H1 (cell line): ENCODE data around the gene DPP10. TPM values are rescaled to one million over a fixed set of nuclear protein-coding genes. Genes with fewer than 3 reads are reported as not detected.
A peak's percentile ranks its signal among the peaks of the same experiment; 100 is the strongest.

ENCODE experiments used
- CTCF ChIA-PET: fragments of 300-600 bp; sonication (Branson Sonifier 250); formaldehyde crosslinking; loops from one replicate; lab custom pipeline; 2021; ENCODE audit not compliant: partially characterized antibody; lab: Charles Lee
- POLR2A ChIA-PET: fragments of 300-600 bp; sonication (Branson Sonifier 250); formaldehyde crosslinking; loops from one replicate; lab custom pipeline; 2021; ENCODE audit warnings: inconsistent platforms; ENCODE audit not compliant: partially characterized antibody; lab: Charles Lee
- DNase-seq, 2 experiments: peaks; one replicate each; pipeline versions ENCODE4 v3.0.0 to v3.0.0-alpha.2; 2010 to 2022; ENCODE audit warnings: low spot score in 2 of 2, low read depth in 1 of 2, mixed read lengths in 1 of 2
- FAIRE-seq: peaks from 2 replicates; lab custom pipeline; 2011; peaks lifted over from hg19 to GRCh38; lab: Jason Lieb, UNC
- H2AFZ ChIP-seq: 2 replicates; pipeline ENCODE4 v1.8.1; 2012; ENCODE audit warnings: low read length, inconsistent platforms
- H2AK5ac ChIP-seq: 2 replicates; pipeline ENCODE4 v1.6.1; 2013; ENCODE audit warnings: low read depth, low read length
- H2BK120ac ChIP-seq: replicated peaks from 2 replicates; pipeline ENCODE3; 2013; ENCODE audit warnings: low read depth, low read length, inconsistent platforms
- H2BK12ac ChIP-seq: 2 replicates; pipeline ENCODE4 v1.6.1; 2013; ENCODE audit warnings: low read depth, low read length
- H2BK15ac ChIP-seq: 2 replicates; pipeline ENCODE4 v1.6.1; 2013; ENCODE audit warnings: low read length
- H2BK20ac ChIP-seq: 2 replicates; pipeline ENCODE4 v1.6.1; 2013; ENCODE audit warnings: low read length
- H2BK5ac ChIP-seq: 2 replicates; pipeline ENCODE4 v1.6.1; 2013; ENCODE audit warnings: low read depth, low read length
- H3K14ac ChIP-seq: 2 replicates; pipeline ENCODE4 v1.6.1; 2013; ENCODE audit warnings: inconsistent platforms; ENCODE audit not compliant: insufficient read length
- H3K18ac ChIP-seq: 2 replicates; pipeline ENCODE4 v1.6.1; 2013; ENCODE audit warnings: low read length; ENCODE audit errors: extremely low read depth
- H3K23ac ChIP-seq: 2 replicates; pipeline ENCODE4 v1.6.1; 2013; ENCODE audit warnings: inconsistent platforms; ENCODE audit not compliant: insufficient read length
- H3K23me2 ChIP-seq: 2 replicates; pipeline ENCODE4 v1.6.1; 2013; ENCODE audit warnings: low read depth, low read length
- H3K27ac ChIP-seq: 2 replicates; pipeline ENCODE4 v1.6.1; 2011; ENCODE audit warnings: low read depth, low read length, inconsistent platforms
- H3K27me3 ChIP-seq, 4 experiments: replicated peaks in 1 of 4; 1 replicate in 1 of 4; 2 replicates in 3 of 4; pipeline versions ENCODE4 v1.6.1 to v1.8.1; 2011 to 2013; ENCODE audit warnings: low read length in 3 of 4, mild to moderate bottlenecking in 3 of 4, inconsistent platforms in 2 of 4, mixed read lengths in 2 of 4, moderate library complexity in 1 of 4; ENCODE audit not compliant: control insufficient read depth in 3 of 4, insufficient read depth in 3 of 4; ENCODE audit errors: extremely low read depth in 1 of 4
- H3K36me3 ChIP-seq, 4 experiments: 2 replicates each; pipeline versions ENCODE4 v1.6.1 to v1.8.1; 2011 to 2013; ENCODE audit warnings: mild to moderate bottlenecking in 4 of 4, low read length in 3 of 4, moderate library complexity in 2 of 4, control low read depth in 1 of 4, inconsistent platforms in 1 of 4; ENCODE audit not compliant: insufficient read depth in 4 of 4, control insufficient read depth in 2 of 4
- H3K4ac ChIP-seq: replicated peaks from 2 replicates; pipeline ENCODE3; 2013; ENCODE audit warnings: low read length, low read depth, mixed read lengths, inconsistent platforms; ENCODE audit not compliant: insufficient read length
- H3K4me1 ChIP-seq, 4 experiments: replicated peaks in 1 of 4; 1 replicate in 1 of 4; 2 replicates in 3 of 4; pipeline versions ENCODE4 v1.6.1 to v1.8.1; 2011 to 2013; ENCODE audit warnings: low read length in 3 of 4, inconsistent platforms in 2 of 4, mixed read lengths in 1 of 4; ENCODE audit not compliant: insufficient read depth in 4 of 4, control insufficient read depth in 3 of 4
- H3K4me2 ChIP-seq, 2 experiments: 2 replicates each; pipeline versions ENCODE4 v1.6.1 to v1.8.1; 2011 to 2013; ENCODE audit warnings: low read depth in 2 of 2, low read length in 2 of 2, control low read depth in 1 of 2, inconsistent platforms in 1 of 2, mild to moderate bottlenecking in 1 of 2; ENCODE audit not compliant: insufficient read depth in 1 of 2
- H3K4me3 ChIP-seq, 4 experiments: fragments of 200-600, 300-600 bp in 1 of 4; sonication (generic), shearing (Covaris generic), sonication (Bioruptor Twin) in 1 of 4; 2 replicates each; pipeline versions ENCODE4 v1.5.1 to v1.8.1; 2011 to 2016; ENCODE audit warnings: low read length in 4 of 4, low read depth in 3 of 4, control low read depth in 2 of 4, inconsistent platforms in 2 of 4, mild to moderate bottlenecking in 2 of 4, mixed read lengths in 1 of 4, moderate library complexity in 1 of 4; ENCODE audit not compliant: insufficient read depth in 2 of 4; ENCODE audit errors: extremely low read depth in 1 of 4
- H3K56ac ChIP-seq: replicated peaks from 2 replicates; pipeline ENCODE3; 2013; ENCODE audit warnings: low read depth, mild to moderate bottlenecking, mixed read lengths, low read length, inconsistent platforms; ENCODE audit not compliant: insufficient read length
- H3K79me1 ChIP-seq: 2 replicates; pipeline ENCODE4 v1.6.1; 2013; ENCODE audit warnings: low read depth, low read length, control low read depth
- H3K79me2 ChIP-seq, 2 experiments: 2 replicates each; pipeline versions ENCODE4 v1.6.1 to v1.8.1; 2012 to 2013; ENCODE audit warnings: low read length in 2 of 2, mild to moderate bottlenecking in 2 of 2, inconsistent platforms in 1 of 2; ENCODE audit not compliant: insufficient read depth in 2 of 2, control insufficient read depth in 1 of 2
- H3K9ac ChIP-seq, 4 experiments: replicated peaks in 1 of 4; 1 replicate in 1 of 4; 2 replicates in 3 of 4; pipeline versions ENCODE4 v1.6.1 to v1.8.1; 2011 to 2013; ENCODE audit warnings: low read depth in 3 of 4, low read length in 3 of 4, control low read depth in 2 of 4, mild to moderate bottlenecking in 2 of 4, moderate library complexity in 2 of 4, inconsistent platforms in 1 of 4; ENCODE audit errors: extremely low read depth in 1 of 4
- H3K9me3 ChIP-seq, 2 experiments: 2 replicates each; pipeline versions ENCODE4 v1.6.1 to v1.8.1; 2012 to 2013; ENCODE audit warnings: mild to moderate bottlenecking in 2 of 2, moderate library complexity in 2 of 2, control low read depth in 1 of 2, inconsistent platforms in 1 of 2, low read depth in 1 of 2, low read length in 1 of 2, mixed read lengths in 1 of 2; ENCODE audit not compliant: insufficient read depth in 2 of 2
- H4K20me1 ChIP-seq, 2 experiments: replicated peaks in 1 of 2; 2 replicates each; pipeline versions ENCODE3 to v1.8.1; 2011 to 2013; ENCODE audit warnings: inconsistent platforms in 2 of 2, low read length in 2 of 2, mild to moderate bottlenecking in 1 of 2; ENCODE audit not compliant: insufficient read depth in 2 of 2, control insufficient read depth in 1 of 2
- H4K5ac ChIP-seq: 2 replicates; pipeline ENCODE4 v1.6.1; 2013; ENCODE audit warnings: low read length, low read depth, mixed read lengths, inconsistent platforms; ENCODE audit not compliant: insufficient read length
- H4K8ac ChIP-seq: 2 replicates; pipeline ENCODE4 v1.8.0; 2013; ENCODE audit warnings: mild to moderate bottlenecking, moderate library complexity, low read length, inconsistent platforms; ENCODE audit not compliant: insufficient read depth; ENCODE audit errors: extremely low read depth
- H4K91ac ChIP-seq: replicated peaks from 2 replicates; pipeline ENCODE3; 2013; ENCODE audit warnings: low read length, mixed read lengths, inconsistent platforms; ENCODE audit not compliant: insufficient read length
- BACH1 ChIP-seq: IDR thresholded peaks from 2 replicates; pipeline ENCODE4 v1.6.1; 2012; ENCODE audit warnings: low read length, improper control_type of control experiment
- CREB1 ChIP-seq: IDR thresholded peaks from 2 replicates; pipeline ENCODE4 v1.6.1; 2012; ENCODE audit warnings: inconsistent platforms
- E2F6 ChIP-seq: IDR thresholded peaks from 2 replicates; pipeline ENCODE4 v1.6.1; 2012; ENCODE audit warnings: inconsistent platforms
- EGR1 ChIP-seq: IDR thresholded peaks from 2 replicates; pipeline ENCODE4 v1.6.1; 2011; ENCODE audit warnings: low read depth, low read length, borderline replicate concordance
- RBBP5 ChIP-seq: IDR thresholded peaks from 2 replicates; pipeline ENCODE4 v1.7.1; 2012; ENCODE audit warnings: low read depth, mild to moderate bottlenecking, inconsistent platforms, low read length, moderate library complexity, borderline replicate concordance
- SAP30 ChIP-seq: fragments of 300-600 bp; sonication (generic); IDR thresholded peaks from 2 replicates; pipeline ENCODE4 v1.7.1; 2012; ENCODE audit warnings: low read length, moderate library complexity, mild to moderate bottlenecking, inconsistent platforms; ENCODE audit not compliant: insufficient read depth, insufficient replicate concordance
- SIRT6 ChIP-seq: IDR thresholded peaks from one replicate; pipeline ENCODE4 v1.7.1; 2012; ENCODE audit warnings: low read length, inconsistent platforms
- SP4 ChIP-seq: IDR thresholded peaks from 2 replicates; pipeline ENCODE4 v1.6.1; 2012; ENCODE audit warnings: low read length, inconsistent platforms
- TAF1 ChIP-seq: IDR thresholded peaks from 2 replicates; pipeline ENCODE4 v1.6.1; 2011; ENCODE audit warnings: mild to moderate bottlenecking, low read depth, low read length
- TEAD4 ChIP-seq: IDR thresholded peaks from 2 replicates; pipeline ENCODE4 v1.6.1; 2012; ENCODE audit warnings: low read depth, low read length, inconsistent platforms, mixed read lengths
- USF2 ChIP-seq: IDR thresholded peaks from 2 replicates; pipeline ENCODE4 v1.6.1; 2011; ENCODE audit warnings: low read length, improper control_type of control experiment
- YY1 ChIP-seq: IDR thresholded peaks from 2 replicates; pipeline ENCODE4 v1.6.1; 2011; ENCODE audit warnings: low read depth, mild to moderate bottlenecking, low read length
- WGBS, 2 experiments: shearing (Covaris generic) in 1 of 2; methylation state at CpG; one replicate each; pipeline versions ENCODE4 v1.1.6 to v1.1.7; 2013 to 2015; ENCODE audit warnings: low lambda C conversion rate in 2 of 2, mixed read lengths in 2 of 2, inconsistent platforms in 1 of 2, low coverage in 1 of 2, missing lambda C conversion rate in 1 of 2; ENCODE audit not compliant: insufficient replicate concordance in 2 of 2, insufficient coverage in 1 of 2, insufficient read length in 1 of 2; ENCODE audit errors: extremely low coverage in 1 of 2, missing lambda C conversion rate in 1 of 2; 5-methylcytosine and 5-hydroxymethylcytosine counted together
- polyA plus RNA-seq, 7 experiments: library from polyadenylated mRNA; depleted of rRNA in 3 of 7; stranded (reverse) in 5 of 7; unstranded in 2 of 7; fragments of >200 nt in 5 of 7; fragments of 200-250 nt in 2 of 7; gene quantifications; 1 replicate in 5 of 7; 2 replicates in 1 of 7; 4 replicates in 1 of 7; pipeline versions ENCODE4 v1.2.1 to v1.2.3, GENCODE V29; 2011 to 2013; ENCODE audit warnings: missing spikeins in 2 of 7, mixed read lengths in 2 of 7
- total RNA-seq: library from RNA; stranded (reverse); fragmentation: NEBNext Ultra II Directional; extraction: Animal tissue kit (Norgen Biotek cat#: 25700); gene quantifications from 2 replicates; pipeline ENCODE4 v1.2.1, GENCODE V29; 2021

DPP10 gene
- total and polyA plus RNA-seq, 2 of the 8 experiments (the other 6 are each of a cell fraction or from before 2014, with no cell fraction given) = 3.3 to 7.2 TPM

- no peak overlapping the region for H2BK12ac ChIP-seq
- H2BK20ac ChIP-seq = no peak overlapping the region
- 81% methylated on average over 1 of the region's 1 CpG; no CpG with 5 or more reads in 1 of the 2 experiments for WGBS, 2 experiments
- H3K23ac ChIP-seq = no peak overlapping the region
- H4K20me1 ChIP-seq = peaks cover 0 to 1% of the 10 kb centered on the region in 2 experiments
- no peak for DNase-seq
- H3K4me2 ChIP-seq = peak overlapping the region in 1 of 2 experiments; percentile 20; a peak in 1 of 4 replicates
- no peak overlapping the region for H2AFZ ChIP-seq
- H3K27ac ChIP-seq = no peak overlapping the region
- 0 out of 8 replicates have a peak, but pooled peaks cover 0 to 3% (median 0%) of the 10 kb centered on the region in 4 experiments for H3K36me3 ChIP-seq
- H3K79me2 ChIP-seq = no peaks in the 10 kb centered on the region
- no peak overlapping the region for H3K14ac ChIP-seq
- H3K4me3 ChIP-seq = no peak overlapping the region
- H3K27me3 ChIP-seq = peaks cover 0 to 3% (median 0%) of the 10 kb centered on the region in 4 experiments; a peak in 4 of 7 replicates
- peaks cover 0 to 9% (median 5%) of the 10 kb centered on the region in 4 experiments; a peak in 4 of 7 replicates for H3K4me1 ChIP-seq
- H2BK120ac ChIP-seq = no peak overlapping the region
- no peaks in the 10 kb centered on the region for H3K23me2 ChIP-seq
- H2AK5ac ChIP-seq = no peak overlapping the region
- no peak overlapping the region for H4K5ac ChIP-seq
- CTCF ChIA-PET = no interaction called here
- FAIRE-seq = no peak
- no peak overlapping the region for H4K8ac ChIP-seq
- H4K91ac ChIP-seq = no peak overlapping the region
- no peak overlapping the region for H3K9ac ChIP-seq
- peaks cover 13 to 16% of the 10 kb centered on the region in 2 experiments for H3K9me3 ChIP-seq
- H3K56ac ChIP-seq = no peak overlapping the region
- POLR2A ChIA-PET = no interaction called here
- H2BK15ac ChIP-seq = no peak overlapping the region
- H3K79me1 ChIP-seq = no peaks in the 10 kb centered on the region; the same call in 1 of the 2 replicates
- no peak overlapping the region for H3K4ac ChIP-seq
- H3K18ac ChIP-seq = no peak overlapping the region
- no peak overlapping the region for H2BK5ac ChIP-seq
- TF ChIP-seq RBBP5 (no peak), SAP30 (no peak), SIRT6 (no peak), SP4 (no peak), EGR1 (no peak), E2F6 (no peak), CREB1 (no peak), TAF1 (no peak), USF2 (no peak), YY1 (no peak), TEAD4 (no peak), BACH1 (no peak)
These were observed 1001.2 kb downstream of the DPP10 start for GRCh38 chr2:115443539-115444185.
